Activated naive CD8-positive, alpha-beta T cell treated with anti-CD3 and anti-CD28 coated beads, Interleukin-2, amount 10 ng/mL, durations not matched to agents 7 days and 5 days (primary cell): ENCODE data around the gene TAGLN. TPM values are rescaled to one million over a fixed set of nuclear protein-coding genes. Genes with fewer than 3 reads are reported as not detected.
A peak's percentile ranks its signal among the peaks of the same experiment; 100 is the strongest.
"Not testable (repeated sequence)": the region's sequence is repeated elsewhere in the genome, so short reads cannot be mapped to it uniquely, and the experiment has no call there.

Experiments used
- ATAC-seq: fragments of 150-1000 bp; cut with Tn5 transposase; one replicate; pipeline ENCODE4 v1.10.0; 2021; ENCODE audit warnings: low read depth, moderate library complexity
- POLR2A ChIA-PET: fragments of 350-600 bp; sonication (Branson Sonifier 250); formaldehyde crosslinking; loops from one replicate; lab custom pipeline; 2021; ENCODE audit warnings: antibody characterized with exemption; lab: Charles Lee
- DNase-seq: peaks from one replicate; pipeline ENCODE4 v3.0.0; 2021
- H3K27ac Mint-ChIP-seq: one replicate; pipeline ENCODE4 v1.8.0; 2022; ENCODE audit warnings: mild to moderate bottlenecking, mixed read lengths
- H3K27me3 Mint-ChIP-seq: one replicate; pipeline ENCODE4 v1.8.0; 2022; ENCODE audit warnings: mild to moderate bottlenecking, moderate library complexity, mixed read lengths
- H3K36me3 Mint-ChIP-seq: one replicate; pipeline ENCODE4 v1.8.0; 2021; ENCODE audit warnings: mild to moderate bottlenecking, mixed read lengths
- H3K4me1 Mint-ChIP-seq: one replicate; pipeline ENCODE4 v1.8.0; 2021; ENCODE audit warnings: mixed read lengths
- H3K4me3 Mint-ChIP-seq: one replicate; pipeline ENCODE4 v1.8.0; 2022; ENCODE audit warnings: mild to moderate bottlenecking, moderate library complexity, mixed read lengths
- H3K9me3 Mint-ChIP-seq: one replicate; pipeline ENCODE4 v1.8.0; 2021; ENCODE audit warnings: mixed read lengths
- total RNA-seq, 2 experiments: library from RNA; stranded (reverse); gene quantifications; one replicate each; pipeline ENCODE4 v1.2.3, GENCODE V29; 2021

The TAGLN gene
- total RNA-seq, 2 experiments from 2014 or later, result 6.2 to 6.4 TPM

DNA sequence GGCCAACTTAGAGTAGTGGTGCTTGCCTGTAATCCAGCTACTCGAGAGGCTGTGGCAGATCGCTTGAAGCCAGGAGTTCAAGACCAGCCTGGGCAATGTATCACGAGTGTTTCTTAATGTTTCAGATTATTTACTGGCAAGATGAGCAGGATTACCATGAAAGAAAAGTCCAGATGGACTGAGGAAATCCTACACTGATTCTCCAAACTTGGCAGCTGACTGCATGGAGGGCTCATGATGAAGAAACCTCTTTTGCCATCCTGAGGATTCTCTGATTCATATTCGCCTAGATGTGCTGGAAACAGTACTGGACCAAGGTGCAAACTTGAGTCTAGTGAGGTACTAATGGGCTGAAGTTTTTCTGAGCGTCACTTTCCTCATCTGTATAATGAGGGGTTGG lies 23.4 kb upstream of the TAGLN start:
- no peak overlapping the region for H3K4me3 Mint-ChIP-seq
- POLR2A ChIA-PET, result interaction anchor here (0.7 kb wide), 1 partner anchor 31 kb away, joined by 3 read pairs; no protein-coding TSS in a partner anchor
- no peak overlapping the region for H3K27ac Mint-ChIP-seq
- H3K36me3 Mint-ChIP-seq, result peaks cover 4% of the 10 kb centered on the region
- H3K27me3 Mint-ChIP-seq, result no peaks in the 10 kb centered on the region
- H3K4me1 Mint-ChIP-seq, result peaks cover 19% of the 10 kb centered on the region
- no peaks in the 10 kb centered on the region for H3K9me3 Mint-ChIP-seq
- DNase-seq (no peak), ATAC-seq (no peak)

DNA sequence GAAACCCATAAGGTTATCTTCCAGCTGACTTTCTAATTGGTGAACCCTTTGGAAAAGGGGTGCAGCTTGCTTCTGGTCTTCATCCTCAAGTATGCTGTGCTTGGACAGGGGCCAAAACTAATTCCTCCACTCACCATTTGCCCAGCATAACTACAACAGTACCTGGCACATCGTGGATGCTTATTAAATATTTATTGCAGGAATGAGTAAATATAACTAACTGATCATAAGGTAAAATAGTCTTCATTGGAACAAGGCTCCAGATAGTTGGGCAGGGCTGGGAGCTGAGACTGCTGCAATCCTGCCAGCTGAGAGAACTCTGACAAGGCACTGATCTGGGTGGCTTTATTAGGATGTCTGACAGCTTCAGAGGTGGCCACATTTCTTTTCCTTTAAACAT lies 23.0 kb upstream of the TAGLN start:
- Mint-ChIP-seq H3K36me3 (peaks cover 4% of the 10 kb centered on the region), H3K4me1 (peaks cover 23% of the 10 kb centered on the region), H3K9me3 (no peaks in the 10 kb centered on the region), H3K4me3 (no peak overlapping the region), H3K27ac (no peak overlapping the region), H3K27me3 (no peaks in the 10 kb centered on the region)
- no peak for DNase-seq
- POLR2A ChIA-PET, result interaction anchor here (0.7 kb wide), 1 partner anchor 31 kb away, joined by 3 read pairs; no protein-coding TSS in a partner anchor
- no peak for ATAC-seq

DNA sequence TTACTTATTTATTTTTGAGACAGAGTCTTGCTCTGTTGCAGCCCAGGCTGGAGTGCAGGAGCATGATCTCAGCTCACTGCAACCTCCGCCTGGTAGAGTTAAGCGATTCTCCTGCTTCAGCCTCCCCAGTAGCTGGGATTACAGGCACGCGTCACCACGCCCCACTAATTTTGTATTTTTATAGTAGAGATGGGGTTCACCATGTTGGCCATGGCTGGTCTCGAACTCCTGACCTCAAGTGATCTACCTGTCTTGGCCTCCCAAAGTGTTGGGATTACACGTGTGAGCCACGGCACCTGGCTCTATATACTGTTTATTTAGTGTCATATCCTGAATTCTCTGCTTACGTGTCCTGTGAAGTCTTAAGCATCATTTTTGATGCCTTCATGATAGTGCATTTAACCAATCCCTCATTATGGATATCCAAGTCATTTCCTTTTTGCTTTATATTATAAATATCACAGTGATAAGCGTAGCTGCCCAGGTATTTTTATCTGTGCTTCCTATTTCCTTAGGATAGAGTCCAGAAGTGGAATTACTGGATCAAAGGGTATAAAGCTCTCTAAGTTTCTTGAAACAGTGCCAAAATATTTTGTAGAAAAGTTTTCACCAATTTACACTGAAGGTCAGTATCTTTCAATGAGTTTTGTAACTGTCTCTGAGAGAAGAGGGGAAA lies 21.5 kb upstream of the TAGLN start:
- H3K27ac Mint-ChIP-seq, result peak overlapping the region; percentile 85
- no peaks in the 10 kb centered on the region for H3K27me3 Mint-ChIP-seq
- DNase-seq, result no peak
- H3K9me3 Mint-ChIP-seq, result no peaks in the 10 kb centered on the region
- no peaks in the 10 kb centered on the region for H3K36me3 Mint-ChIP-seq
- ATAC-seq, result no peak
- H3K4me1 Mint-ChIP-seq, result peaks cover 24% of the 10 kb centered on the region
- peak overlapping the region; percentile 93 for H3K4me3 Mint-ChIP-seq
- POLR2A ChIA-PET, result interaction anchor here (2.0 to 4.2 kb wide), 2 partner anchors 33 to 150 kb away, joined by 8 to 30 read pairs; partner anchors contain the start of genes CEP164 and PAFAH1B2

DNA sequence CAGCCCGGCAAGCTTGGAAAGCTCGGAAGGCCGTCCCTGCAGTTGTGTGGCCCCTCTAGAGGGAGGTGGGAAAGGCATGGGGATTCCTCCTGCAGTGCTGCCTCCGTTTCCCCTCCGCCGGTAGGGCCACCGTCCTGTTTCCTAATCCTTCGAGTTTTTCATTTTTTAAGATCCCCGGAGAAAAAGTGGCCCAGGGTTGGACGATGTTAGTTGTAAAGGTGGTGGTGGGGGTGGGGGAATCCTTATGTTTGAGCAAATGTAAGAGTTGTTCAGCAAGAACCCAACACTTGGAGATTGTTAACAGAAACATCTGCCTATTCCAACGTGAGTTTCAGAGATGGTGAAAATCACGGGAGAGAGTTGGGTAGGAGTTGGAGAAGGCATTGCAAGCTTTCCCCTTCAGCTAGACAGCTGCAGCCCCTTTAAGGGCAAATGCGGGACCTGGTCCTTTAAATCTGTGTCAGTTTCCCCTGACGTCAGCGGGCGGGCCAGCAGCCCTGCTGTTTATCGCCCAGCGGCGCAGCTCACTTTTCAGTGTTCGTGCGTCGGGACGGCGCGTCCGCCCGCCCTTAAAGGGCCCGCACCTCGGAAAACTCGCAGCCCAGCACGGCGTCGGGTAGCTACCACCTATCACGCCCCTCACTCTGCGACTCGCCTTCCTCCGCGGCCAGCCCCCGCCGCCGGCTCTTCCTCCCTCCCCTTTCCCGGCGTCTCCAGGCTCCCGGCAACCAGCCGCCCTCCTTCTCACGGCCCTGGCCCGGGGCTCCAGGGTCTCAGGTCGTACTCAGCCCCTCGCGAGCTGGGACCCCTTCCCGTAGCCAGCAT lies 20.7 kb upstream of the TAGLN start, which contains the start of gene SIDT2:
TSS of gene SIDT2 (plus strand) at position 534 of the 825 bp plus-strand sequence. CDS start 521 bp downstream, outside the sequence.
- Mint-ChIP-seq H3K36me3 (no peaks in the 10 kb centered on the region), H3K4me1 (peaks cover 23% of the 10 kb centered on the region), H3K27ac (peak within 1 kb of the TSS; percentile 90), H3K27me3 (no peaks in the 10 kb centered on the region), H3K4me3 (peak within 1 kb of the TSS; percentile 93), H3K9me3 (no peaks in the 10 kb centered on the region)
- ATAC-seq, result peak; percentile 97
- peak; percentile 87 for DNase-seq
- POLR2A ChIA-PET, result interaction anchor here (0.6 to 4.2 kb wide), 13 partner anchors 11 to 405 kb away, joined by 3 to 30 read pairs (median 4); partner anchors contain the start of genes BUD13, CEP164, PAFAH1B2 and PCSK7

DNA sequence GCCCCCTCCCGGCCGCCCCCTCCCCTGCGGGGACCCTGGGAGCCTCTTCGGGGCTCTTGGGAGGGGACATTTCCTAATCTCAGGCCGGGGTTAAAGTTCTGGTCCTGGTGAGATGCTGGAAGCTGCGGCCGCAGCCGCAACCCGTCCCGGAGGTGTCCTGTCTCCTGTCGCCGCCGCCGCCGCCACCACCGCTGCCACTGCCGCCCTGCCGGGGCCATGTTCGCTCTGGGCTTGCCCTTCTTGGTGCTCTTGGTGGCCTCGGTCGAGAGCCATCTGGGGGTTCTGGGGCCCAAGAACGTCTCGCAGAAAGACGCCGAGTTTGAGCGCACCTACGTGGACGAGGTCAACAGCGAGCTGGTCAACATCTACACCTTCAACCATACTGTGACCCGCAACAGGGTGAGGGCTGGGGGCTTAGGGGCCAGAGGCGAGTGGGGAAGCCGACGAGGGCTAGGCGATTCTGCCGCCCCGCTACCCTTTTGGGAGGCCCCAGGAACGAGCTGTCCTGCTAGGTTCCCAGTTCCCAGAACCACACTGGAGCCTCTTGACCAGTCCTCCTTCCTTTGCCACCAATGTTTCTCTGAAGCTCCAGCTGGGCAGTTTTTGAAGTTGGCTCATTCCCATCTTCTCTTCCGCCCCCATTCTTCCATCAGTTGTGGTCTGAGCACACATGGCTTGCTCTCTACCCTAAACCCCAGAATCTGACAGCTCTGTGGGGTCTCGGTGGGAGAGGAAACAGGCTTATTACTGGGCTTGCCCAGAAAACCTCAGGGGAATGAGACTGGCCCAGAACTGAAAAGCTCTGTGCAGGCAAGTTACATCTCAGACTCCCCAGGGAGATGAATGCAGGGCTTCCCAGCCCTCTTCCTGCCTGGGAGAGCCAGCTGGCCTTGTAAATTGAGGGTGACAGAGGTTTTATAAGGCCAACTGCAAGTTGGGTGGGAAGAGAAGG lies 19.8 kb upstream of the TAGLN start:
- Mint-ChIP-seq H3K27me3 (no peaks in the 10 kb centered on the region), H3K4me1 (peaks cover 21% of the 10 kb centered on the region), H3K27ac (peak overlapping the region; percentile 90), H3K9me3 (no peaks in the 10 kb centered on the region), H3K36me3 (no peaks in the 10 kb centered on the region), H3K4me3 (peak overlapping the region; percentile 93)
- ATAC-seq (peak; percentile 42), DNase-seq (peak; percentile 75)
- POLR2A ChIA-PET, result interaction anchor here (0.7 to 4.2 kb wide), 14 partner anchors 9 to 406 kb away, joined by 3 to 30 read pairs (median 4); partner anchors contain the start of genes BUD13, CEP164, PAFAH1B2 and PCSK7

DNA sequence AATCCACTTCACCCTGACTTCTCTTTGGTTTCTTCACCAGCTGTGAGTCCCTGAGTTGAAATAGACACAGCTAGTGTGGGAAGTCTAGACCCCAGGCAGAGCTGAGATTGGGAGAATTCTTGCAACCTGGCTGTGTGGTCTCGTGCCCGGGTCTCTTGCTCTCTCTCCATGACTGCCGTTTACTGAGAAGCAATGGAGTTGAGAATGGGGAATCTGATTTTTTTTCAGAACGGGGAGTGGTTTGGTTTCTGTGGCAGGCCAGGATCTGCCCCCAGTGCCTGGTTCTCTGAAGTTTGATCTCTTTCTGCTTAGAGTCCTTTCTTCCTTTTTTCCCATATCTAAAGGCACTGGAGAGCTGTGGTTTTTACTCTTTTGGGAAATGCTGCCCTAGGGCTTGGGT lies 19.1 kb upstream of the TAGLN start:
- ATAC-seq, result no peak
- no peaks in the 10 kb centered on the region for H3K9me3 Mint-ChIP-seq
- H3K4me1 Mint-ChIP-seq, result peaks cover 21% of the 10 kb centered on the region
- POLR2A ChIA-PET, result interaction anchor here (0.8 to 4.2 kb wide), 9 partner anchors 9 to 148 kb away, joined by 4 to 30 read pairs (median 6); partner anchors contain the start of genes CEP164, PAFAH1B2, PCSK7 and RNF214
- no peaks in the 10 kb centered on the region for H3K36me3 Mint-ChIP-seq
- H3K27me3 Mint-ChIP-seq, result no peaks in the 10 kb centered on the region
- H3K27ac Mint-ChIP-seq, result peak overlapping the region; percentile 90
- no peak for DNase-seq
- H3K4me3 Mint-ChIP-seq, result peak overlapping the region; percentile 93

DNA sequence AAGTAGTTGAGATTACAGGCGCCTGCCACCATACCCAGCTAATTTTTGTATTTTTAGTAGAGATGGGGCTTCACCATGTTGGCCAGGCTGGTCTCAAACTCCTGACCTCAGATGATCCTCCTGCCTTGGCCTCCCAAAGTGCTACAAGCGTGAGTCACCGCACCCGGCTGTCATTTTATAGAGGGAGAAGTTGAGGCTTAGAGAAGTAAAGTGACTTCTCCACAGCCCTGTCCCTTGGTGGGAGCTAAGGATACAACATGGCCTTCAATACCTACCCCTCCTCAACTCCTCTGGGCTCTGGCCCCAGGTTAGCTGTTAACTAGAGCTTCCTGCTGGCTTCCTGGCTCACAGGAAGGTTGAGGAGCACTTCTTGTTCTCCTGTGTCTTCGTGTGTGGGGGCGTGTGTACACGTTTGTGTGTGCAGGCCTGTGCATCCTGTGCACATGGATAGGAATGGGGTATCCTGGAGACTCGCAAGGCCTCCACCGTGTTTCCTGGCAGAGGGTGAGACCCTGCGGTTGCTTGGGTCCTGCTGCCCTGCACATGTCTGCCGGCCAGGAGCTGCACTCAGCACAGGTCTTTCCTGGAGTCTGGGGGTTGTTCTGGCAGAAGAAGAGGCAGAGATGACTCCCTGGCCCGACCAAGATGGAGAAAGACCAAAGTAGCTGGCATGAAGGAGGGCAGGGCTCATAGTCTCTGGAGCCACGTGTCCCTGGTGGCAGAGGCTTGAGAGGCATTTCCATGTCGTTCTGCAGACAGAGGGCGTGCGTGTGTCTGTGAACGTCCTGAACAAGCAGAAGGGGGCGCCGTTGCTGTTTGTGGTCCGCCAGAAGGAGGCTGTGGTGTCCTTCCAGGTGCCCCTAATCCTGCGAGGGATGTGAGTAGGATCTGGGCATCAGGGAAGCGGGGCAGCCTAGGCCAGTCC lies 18.2 kb upstream of the TAGLN start:
- POLR2A ChIA-PET, result interaction anchor here (0.6 to 4.2 kb wide), 3 partner anchors 24 to 49 kb away, joined by 6 to 30 read pairs (median 16); partner anchors contain the start of gene PAFAH1B2
- Mint-ChIP-seq H3K4me3 (peak overlapping the region; percentile 93), H3K27ac (peak overlapping the region; percentile 49)

DNA sequence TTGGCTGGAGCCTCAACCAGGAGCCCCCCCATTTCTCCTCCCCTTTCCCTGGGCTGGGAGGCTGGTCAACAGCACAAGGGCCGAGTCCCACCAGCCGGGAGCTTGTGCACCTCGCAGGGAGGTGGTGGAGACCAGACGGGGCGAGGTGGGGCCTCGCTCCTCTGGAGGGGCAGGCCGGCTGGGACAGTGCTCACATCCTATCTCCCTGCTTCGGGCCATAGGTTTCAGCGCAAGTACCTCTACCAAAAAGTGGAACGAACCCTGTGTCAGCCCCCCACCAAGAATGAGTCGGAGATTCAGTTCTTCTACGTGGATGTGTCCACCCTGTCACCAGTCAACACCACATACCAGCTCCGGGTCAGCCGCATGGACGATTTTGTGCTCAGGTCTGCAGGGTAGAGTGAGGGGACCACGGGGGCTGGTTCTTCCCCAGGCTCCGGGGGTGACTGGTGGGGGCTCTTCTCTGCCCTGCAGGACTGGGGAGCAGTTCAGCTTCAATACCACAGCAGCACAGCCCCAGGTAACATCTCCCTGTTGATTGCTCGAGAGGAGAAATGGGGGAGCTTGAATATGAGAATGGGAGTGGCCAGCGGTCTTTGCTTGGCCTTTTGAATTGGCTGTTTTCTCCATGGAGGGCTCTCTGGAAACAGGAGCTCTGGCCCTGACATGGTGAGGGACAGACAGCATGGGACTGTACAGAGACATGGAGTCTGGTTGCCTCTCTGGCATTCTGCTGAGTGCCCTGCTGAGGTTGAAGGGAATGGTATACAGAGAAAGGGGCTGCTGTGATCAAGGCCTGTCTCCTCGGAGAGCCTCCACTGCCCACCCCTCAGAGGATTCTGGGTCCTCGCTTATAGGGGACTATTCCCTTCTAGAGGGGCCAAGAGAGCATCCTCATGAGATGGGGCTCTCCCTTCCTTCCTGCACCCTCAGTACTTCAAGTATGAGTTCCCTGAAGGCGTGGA lies 17.3 kb upstream of the TAGLN start:
- Mint-ChIP-seq H3K9me3 (no peaks in the 10 kb centered on the region), H3K4me3 (no peak overlapping the region), H3K27me3 (no peaks in the 10 kb centered on the region), H3K36me3 (no peaks in the 10 kb centered on the region), H3K27ac (no peak overlapping the region), H3K4me1 (peaks cover 21% of the 10 kb centered on the region)
- ATAC-seq (no peak), DNase-seq (no peak)
- POLR2A ChIA-PET, result interaction anchor here (3.4 to 4.2 kb wide), 2 partner anchors 38 to 48 kb away, joined by 16 to 30 read pairs; partner anchors contain the start of gene PAFAH1B2

More for the DNA sequence above, 18.2 kb upstream of the TAGLN start:
- ATAC-seq (peak; percentile 23), DNase-seq (peak; percentile 55)
- Mint-ChIP-seq H3K27me3 (no peaks in the 10 kb centered on the region), H3K9me3 (no peaks in the 10 kb centered on the region), H3K36me3 (no peaks in the 10 kb centered on the region), H3K4me1 (peaks cover 21% of the 10 kb centered on the region)

DNA sequence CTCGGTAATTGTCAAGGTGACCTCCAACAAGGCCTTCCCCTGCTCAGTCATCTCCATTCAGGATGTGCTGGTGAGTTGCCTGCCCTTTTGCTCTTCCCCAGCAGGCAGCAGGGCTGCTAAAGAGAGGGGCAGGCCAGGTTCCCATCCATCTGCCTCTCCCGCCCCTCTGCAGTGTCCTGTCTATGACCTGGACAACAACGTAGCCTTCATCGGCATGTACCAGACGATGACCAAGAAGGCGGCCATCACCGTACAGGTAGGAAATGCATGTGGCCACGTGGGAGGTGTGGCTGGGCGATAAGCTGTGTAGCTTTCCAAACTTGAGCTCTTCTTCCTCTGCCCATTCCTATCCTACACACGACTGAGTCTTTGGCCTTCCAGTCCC lies 16.6 kb upstream of the TAGLN start:
- ATAC-seq (no peak), DNase-seq (peak; percentile 17)
- H3K4me1 Mint-ChIP-seq, result peaks cover 21% of the 10 kb centered on the region
- H3K4me3 Mint-ChIP-seq, result no peak overlapping the region
- H3K27me3 Mint-ChIP-seq, result no peaks in the 10 kb centered on the region
- H3K9me3 Mint-ChIP-seq, result no peaks in the 10 kb centered on the region
- H3K27ac Mint-ChIP-seq, result no peak overlapping the region
- H3K36me3 Mint-ChIP-seq, result no peaks in the 10 kb centered on the region
- POLR2A ChIA-PET, result no interaction called here

DNA sequence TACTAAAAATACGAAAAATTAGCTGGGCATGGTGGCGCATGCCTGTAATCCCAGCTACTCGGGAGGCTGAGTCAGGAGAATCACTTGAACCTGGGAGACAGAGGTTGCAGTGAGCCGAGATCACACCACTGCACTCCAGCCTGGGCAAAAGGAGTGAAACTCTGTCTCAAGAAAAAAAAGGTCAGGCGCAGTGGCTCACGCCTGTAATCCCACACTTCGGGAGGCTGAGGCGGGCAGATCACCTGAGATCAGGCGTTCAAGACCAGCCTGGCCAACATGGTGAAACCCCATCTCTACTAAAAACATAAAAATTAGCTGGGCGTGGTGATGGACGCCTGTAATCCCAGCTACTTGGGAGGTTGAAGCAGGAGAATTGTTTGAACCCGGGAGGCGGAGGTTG lies 16.0 kb upstream of the TAGLN start:
- POLR2A ChIA-PET, H3K36me3 Mint-ChIP-seq, H3K27ac Mint-ChIP-seq, H3K4me3 Mint-ChIP-seq, H3K27me3 Mint-ChIP-seq, H3K9me3 Mint-ChIP-seq, ATAC-seq, DNase-seq: not testable (repeated sequence)
- peaks cover 15% of the 10 kb centered on the region for H3K4me1 Mint-ChIP-seq
